ENCODE measurements around the gene SLC38A4.
"Not testable (repeated sequence)": the region's sequence is repeated elsewhere in the genome, so short reads cannot be mapped to it uniquely, and the experiment has no call there.

Gene SLC38A4

GRCh38 chr12:46777587-46777986 lies 48.2 kb downstream of the SLC38A4 start:
- DNase-seq (ENCODE audit: low spot score), result no peak

DNA sequence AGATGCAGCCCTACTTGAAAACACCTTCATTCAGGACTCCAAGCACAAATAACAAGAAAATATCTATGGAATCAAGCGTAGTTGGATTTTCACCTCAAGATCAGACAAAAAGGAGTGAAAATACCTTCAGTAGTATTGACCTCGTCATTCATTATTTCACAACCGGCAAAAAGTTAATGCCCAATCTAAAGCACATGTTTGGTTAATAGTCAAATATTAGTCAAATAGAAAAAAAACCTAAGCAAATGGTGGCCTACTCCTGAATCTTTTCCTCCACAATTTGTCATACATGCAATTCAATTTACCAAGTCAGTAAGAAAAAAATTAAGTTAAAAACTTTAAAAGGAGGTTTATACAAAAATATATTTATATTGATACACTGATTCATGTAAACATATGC lies 50.0 kb downstream of the SLC38A4 start:
- no peak for DNase-seq (ENCODE audit: low spot score)

GRCh38 chr12:46774322-46774633 lies 51.5 kb downstream of the SLC38A4 start:
- no peak for DNase-seq (ENCODE audit: low spot score)

DNA sequence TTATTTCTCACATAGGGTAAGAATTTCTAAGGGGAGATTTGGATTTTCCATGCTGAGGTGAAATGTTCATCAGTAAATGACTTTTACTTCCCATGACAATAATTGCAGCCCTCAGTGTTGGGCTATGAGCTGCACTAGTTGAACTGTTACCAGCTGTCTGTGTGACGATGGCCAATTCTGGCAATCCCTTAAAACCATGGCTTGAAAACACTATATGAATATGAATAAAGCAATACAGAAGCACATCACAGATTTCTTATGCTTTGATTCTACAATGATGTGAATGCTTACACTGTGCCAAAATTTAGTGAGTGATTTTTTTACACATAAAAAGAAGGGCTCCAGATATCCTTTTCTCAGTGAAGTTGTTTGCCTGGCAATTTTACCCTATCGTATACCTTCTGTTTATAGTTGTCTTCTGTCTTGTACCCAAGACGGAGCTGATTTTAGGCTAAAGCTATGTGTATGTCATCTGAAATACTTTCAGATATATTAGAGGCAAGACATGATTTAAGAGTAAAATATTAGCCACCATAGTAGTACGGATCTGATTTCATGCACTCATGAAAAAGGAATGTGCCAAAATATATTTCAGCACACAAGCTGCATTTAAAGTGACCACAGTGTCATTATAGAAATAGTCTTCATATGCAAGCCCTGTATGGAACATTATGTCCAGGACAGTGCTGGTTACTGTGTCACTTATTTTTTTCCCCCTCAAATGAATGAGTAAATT lies 52.0 kb downstream of the SLC38A4 start:
- no peak for DNase-seq (ENCODE audit: low spot score)

GRCh38 chr12:46771268-46771827 lies 54.4 kb downstream of the SLC38A4 start:
- DNase-seq (ENCODE audit: low spot score), result no peak

DNA sequence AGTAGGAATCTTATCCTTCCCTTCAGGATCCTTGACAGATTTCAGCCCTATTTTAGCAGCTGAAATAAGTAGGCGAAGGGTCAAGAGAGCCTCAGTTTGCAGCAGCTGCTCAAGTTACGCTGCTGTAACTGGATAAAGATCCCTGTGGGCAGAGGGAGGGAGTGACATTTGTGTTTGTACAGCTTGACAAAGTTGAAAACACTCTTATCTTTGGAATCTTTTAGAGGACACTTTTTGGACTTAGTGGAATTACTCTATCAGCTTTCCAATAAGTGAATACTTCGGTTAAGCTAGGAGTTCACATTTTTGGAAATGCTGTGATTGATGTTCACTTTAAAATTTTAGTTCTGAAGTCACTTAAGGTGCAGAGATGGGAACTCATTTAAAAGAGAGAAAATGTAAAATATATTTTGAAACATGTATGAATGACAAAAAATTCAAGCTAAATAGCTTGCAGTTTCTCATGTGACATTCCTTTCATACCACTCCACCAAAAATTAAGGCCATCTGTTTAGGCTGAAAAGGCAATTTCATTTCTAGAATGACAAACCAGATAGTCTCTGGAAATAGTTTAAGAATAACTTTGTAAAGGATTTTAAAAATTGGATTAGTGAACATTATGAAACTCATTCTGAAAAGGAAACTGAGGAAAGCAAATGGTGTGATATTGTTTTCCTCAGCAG lies 55.2 kb downstream of the SLC38A4 start:
- DNase-seq (ENCODE audit: low spot score), result peak; percentile 0

DNA sequence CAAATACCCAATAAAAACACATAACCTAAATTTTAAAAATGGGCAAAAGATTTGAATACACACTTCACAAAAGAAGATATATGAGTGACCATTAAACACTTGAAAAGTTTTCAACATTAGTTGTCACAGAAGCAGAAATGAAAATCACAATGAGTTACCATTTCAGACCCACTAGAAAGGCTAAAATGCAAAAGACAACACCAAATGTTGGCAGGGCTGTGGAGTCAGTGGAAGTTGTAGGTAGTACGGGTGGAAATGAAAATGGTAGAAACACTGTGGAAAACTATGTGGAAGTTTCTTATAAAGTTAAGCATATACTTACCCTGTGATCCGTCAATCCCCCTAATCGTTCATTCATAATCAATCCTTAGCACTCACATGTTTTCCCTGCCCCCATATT lies 61.8 kb downstream of the SLC38A4 start:
- no peak for DNase-seq (ENCODE audit: low spot score)

GRCh38 chr12:46763230-46763629 lies 62.6 kb downstream of the SLC38A4 start:
- DNase-seq (ENCODE audit: low spot score), result no peak

DNA sequence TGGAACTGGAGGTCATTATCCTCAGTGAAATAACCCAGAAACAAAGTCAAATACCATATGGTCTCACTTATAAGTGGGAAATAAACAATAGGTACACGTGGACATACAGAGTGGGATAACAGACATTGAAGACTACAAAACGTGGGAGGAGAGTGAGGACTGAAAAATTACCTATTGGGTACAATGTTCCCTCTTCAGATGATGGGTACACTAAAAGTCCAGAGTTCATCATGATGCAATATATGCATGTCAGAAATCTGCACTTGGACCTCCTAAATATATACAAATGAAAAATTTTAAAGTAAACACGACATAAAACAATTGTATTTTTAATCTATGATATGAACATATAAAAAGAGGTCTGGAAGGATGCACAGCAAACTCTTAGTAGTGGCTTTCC lies 71.2 kb downstream of the SLC38A4 start:
- no peak for DNase-seq (ENCODE audit: low spot score)

DNA sequence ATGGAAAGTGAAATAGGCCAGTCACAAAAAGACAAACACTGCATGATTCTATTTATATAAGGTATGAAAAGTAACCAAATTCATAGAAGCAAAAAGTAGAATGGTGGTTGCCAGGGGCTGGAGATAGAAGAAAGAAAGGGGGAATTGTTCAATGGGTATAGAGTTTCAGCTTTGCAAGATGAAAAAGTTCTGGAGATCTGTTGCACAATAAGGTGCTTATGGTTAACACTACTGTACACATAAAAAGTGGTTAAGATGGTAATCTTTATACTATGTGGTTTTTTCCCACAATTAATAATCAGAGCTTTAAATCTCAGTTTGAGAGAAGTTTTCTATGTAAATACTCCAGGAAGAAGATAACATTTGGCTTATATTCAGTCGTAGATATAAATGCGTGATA lies 73.4 kb downstream of the SLC38A4 start:
- DNase-seq (ENCODE audit: low spot score), result no peak

GRCh38 chr12:46751173-46751572 lies 74.6 kb downstream of the SLC38A4 start:
- no peak for DNase-seq (ENCODE audit: low spot score)

DNA sequence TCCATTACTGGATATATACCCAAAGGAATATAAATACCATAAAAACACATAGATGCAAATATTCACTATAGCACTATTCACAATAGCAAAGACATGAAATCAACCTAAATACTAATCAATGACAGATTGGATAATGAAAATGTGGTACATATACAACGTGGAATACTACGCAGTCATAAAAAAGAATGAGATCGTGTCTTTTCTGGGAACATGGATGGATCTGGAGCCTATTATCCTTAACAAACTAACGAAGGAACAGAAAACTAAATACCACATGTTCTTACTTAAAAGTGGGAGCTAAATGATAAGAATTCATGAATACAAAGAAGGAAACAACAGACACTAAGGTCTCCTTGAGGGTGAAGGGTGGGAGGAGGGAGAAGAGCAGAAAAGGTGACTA lies 76.5 kb downstream of the SLC38A4 start:
- no peak for DNase-seq (ENCODE audit: low spot score)

GRCh38 chr12:46744283-46744682 lies 81.5 kb downstream of the SLC38A4 start:
- DNase-seq (ENCODE audit: low spot score), result no peak

GRCh38 chr12:46743456-46743855 lies 82.3 kb downstream of the SLC38A4 start:
- no peak for DNase-seq (ENCODE audit: low spot score)

- DNase-seq (ENCODE audit: low spot score), result not testable (repeated sequence)
These were observed 83.5 kb downstream of the SLC38A4 start for GRCh38 chr12:46742271-46742670.

DNA sequence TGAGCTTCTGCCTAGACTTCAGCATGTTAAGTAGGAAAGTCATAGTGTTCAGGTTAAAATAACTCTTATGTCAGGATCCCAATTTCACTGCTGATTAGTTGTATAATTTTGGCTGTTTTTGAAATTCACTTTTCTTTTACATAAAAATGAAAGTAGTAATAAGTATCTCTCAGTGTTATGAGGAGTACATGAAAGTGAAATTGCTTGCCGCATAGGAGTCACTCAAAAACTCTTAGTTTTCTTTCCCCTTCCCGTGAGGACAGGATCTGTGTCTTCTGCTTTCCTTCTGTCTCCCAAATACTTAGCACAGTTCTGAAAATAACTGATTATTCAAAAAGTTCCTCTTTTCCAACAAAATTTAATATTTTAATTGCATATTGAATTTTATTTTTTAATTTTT lies 100.5 kb downstream of the SLC38A4 start:
- no peak for DNase-seq (ENCODE audit: low spot score)

- DNase-seq (ENCODE audit: low spot score), result no peak
These were observed 102.0 kb downstream of the SLC38A4 start for GRCh38 chr12:46723629-46724419.

GRCh38 chr12:46722394-46723185 lies 103.2 kb downstream of the SLC38A4 start:
- no peak for DNase-seq (ENCODE audit: low spot score)

GRCh38 chr12:46718495-46718894 lies 107.3 kb downstream of the SLC38A4 start:
- DNase-seq (ENCODE audit: low spot score), result no peak

DNA sequence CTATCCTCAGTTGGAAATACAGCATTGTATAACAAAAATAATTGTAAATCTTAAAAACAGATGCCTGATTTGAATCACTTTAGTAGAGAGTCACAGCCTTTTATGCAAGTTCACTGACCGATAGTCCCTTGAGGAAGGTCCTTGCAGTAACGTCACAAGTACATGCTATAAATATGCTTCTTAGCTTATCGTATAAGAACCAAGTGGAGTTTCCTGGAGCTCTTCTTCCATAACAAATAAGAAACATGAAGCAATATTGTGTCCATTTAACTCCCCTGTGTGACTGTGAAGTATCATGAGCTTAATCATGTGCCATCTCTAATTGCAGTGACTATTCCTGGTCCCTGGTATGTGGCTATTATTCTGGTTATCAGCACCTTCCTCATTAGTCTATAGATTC lies 107.9 kb downstream of the SLC38A4 start:
- DNase-seq (ENCODE audit: low spot score), result no peak

- DNase-seq (ENCODE audit: low spot score), result no peak
These were observed 108.6 kb downstream of the SLC38A4 start for GRCh38 chr12:46717159-46717558.

All from putamen (tissue), 1 donor.